Liver (tissue), 9 donors: ENCODE data around the gene KIAA1614. TPM values are rescaled to one million over a fixed set of nuclear protein-coding genes. Genes with fewer than 3 reads are reported as not detected.

Source experiments
- DNase-seq: peaks from one replicate; pipeline ENCODE4 v3.0.0-alpha.2; 2017; ENCODE audit warnings: low spot score
- H3K27ac ChIP-seq, 2 donors: one replicate each; pipeline ENCODE4 v1.7.0; 2013; ENCODE audit warnings: inconsistent platforms in 2 of 2, low read length in 2 of 2, control low read depth in 1 of 2, low read depth in 1 of 2, mild to moderate bottlenecking in 1 of 2
- H3K27me3 ChIP-seq, 4 donors: one replicate each; pipeline versions ENCODE4 v1.6.1 to v1.7.0; 2013; ENCODE audit warnings: low read length in 3 of 4, inconsistent platforms in 1 of 4, mild to moderate bottlenecking in 1 of 4, moderate library complexity in 1 of 4; ENCODE audit not compliant: control insufficient read depth in 4 of 4, insufficient read depth in 4 of 4
- H3K36me3 ChIP-seq, 4 donors: one replicate each; pipeline versions ENCODE4 v1.6.1 to v1.7.0; 2013; ENCODE audit warnings: low read length in 3 of 4, mild to moderate bottlenecking in 3 of 4, low read depth in 1 of 4, moderate library complexity in 1 of 4; ENCODE audit not compliant: control insufficient read depth in 4 of 4, insufficient read depth in 3 of 4
- H3K4me1 ChIP-seq, 4 donors: one replicate each; pipeline versions ENCODE4 v1.6.1 to v1.7.0; 2013; ENCODE audit warnings: low read length in 3 of 4, mild to moderate bottlenecking in 3 of 4, moderate library complexity in 1 of 4; ENCODE audit not compliant: control insufficient read depth in 4 of 4, insufficient read depth in 4 of 4
- H3K4me3 ChIP-seq, 3 donors: one replicate each; pipeline versions ENCODE4 v1.6.1 to v1.7.0; 2013; ENCODE audit warnings: low read length in 3 of 3, control low read depth in 1 of 3, low read depth in 1 of 3, mild to moderate bottlenecking in 1 of 3
- H3K9ac ChIP-seq, 2 donors: one replicate each; pipeline ENCODE4 v1.7.0; 2013; ENCODE audit warnings: low read length in 2 of 2, mild to moderate bottlenecking in 2 of 2, moderate library complexity in 2 of 2, control low read depth in 1 of 2, low read depth in 1 of 2
- H3K9me3 ChIP-seq, 4 donors: one replicate each; pipeline versions ENCODE4 v1.6.1 to v1.7.0; 2013; ENCODE audit warnings: low read length in 3 of 4; ENCODE audit not compliant: control insufficient read depth in 4 of 4
- CTCF ChIP-seq: fragments of 150-350 bp; IDR thresholded peaks from 2 replicates; pipeline ENCODE4 v1.5.1; 2017; ENCODE audit warnings: improper control_type of control experiment, low read depth, low read length; ENCODE audit not compliant: missing input control
- EGR1 ChIP-seq, 2 donors: IDR thresholded peaks; 2 replicates each; pipeline ENCODE4 v1.6.1; 2016 to 2018; ENCODE audit warnings: antibody characterized with exemption in 2 of 2, low read depth in 2 of 2
- FOXA2 ChIP-seq: IDR thresholded peaks from 2 replicates; pipeline ENCODE4 v1.6.1; 2016; ENCODE audit warnings: antibody characterized with exemption
- GABPA ChIP-seq, 2 donors: IDR thresholded peaks in 1 of 2; conservative IDR thresholded peaks in 1 of 2; 2 replicates each; pipeline ENCODE4 v1.6.1; 2016; ENCODE audit warnings: antibody characterized with exemption in 2 of 2, mild to moderate bottlenecking in 1 of 2, moderate library complexity in 1 of 2
- HNF4A ChIP-seq, 2 donors: conservative IDR thresholded peaks; 2 replicates each; pipeline ENCODE4 v1.6.1; 2016; ENCODE audit warnings: antibody characterized with exemption in 2 of 2, mild to moderate bottlenecking in 2 of 2
- JUND ChIP-seq, 2 donors: IDR thresholded peaks; 2 replicates each; pipeline ENCODE4 v1.6.1; 2016; ENCODE audit warnings: antibody characterized with exemption in 2 of 2
- MAX ChIP-seq: IDR thresholded peaks from 2 replicates; pipeline ENCODE4 v1.6.1; 2016; ENCODE audit warnings: antibody characterized with exemption
- NR2F2 ChIP-seq: IDR thresholded peaks from 2 replicates; pipeline ENCODE4 v1.6.1; 2016; ENCODE audit warnings: antibody characterized with exemption
- RAD21 ChIP-seq, 2 donors: IDR thresholded peaks; 2 replicates each; pipeline ENCODE4 v1.6.1; 2016; ENCODE audit warnings: antibody characterized with exemption in 2 of 2, mild to moderate bottlenecking in 2 of 2
- REST ChIP-seq: IDR thresholded peaks from 2 replicates; pipeline ENCODE4 v1.6.1; 2016; ENCODE audit warnings: antibody characterized with exemption, mild to moderate bottlenecking
- RXRA ChIP-seq, 2 donors: IDR thresholded peaks; 2 replicates each; pipeline ENCODE4 v1.6.1; 2017 to 2018; ENCODE audit warnings: antibody characterized with exemption in 2 of 2, mild to moderate bottlenecking in 1 of 2
- SP1 ChIP-seq: IDR thresholded peaks from 2 replicates; pipeline ENCODE4 v1.6.1; 2018; ENCODE audit warnings: antibody characterized with exemption, mild to moderate bottlenecking
- TAF1 ChIP-seq: conservative IDR thresholded peaks from 2 replicates; pipeline ENCODE4 v1.6.1; 2016; ENCODE audit warnings: antibody characterized with exemption, mild to moderate bottlenecking
- YY1 ChIP-seq: IDR thresholded peaks from 2 replicates; pipeline ENCODE4 v1.6.1; 2016; ENCODE audit warnings: antibody characterized with exemption, mild to moderate bottlenecking
- WGBS: extraction: QIAGEN DNeasy Blood & Tissue Kit; methylation state at CpG from one replicate; pipeline ENCODE4 v1.1.7; 2013; 5-methylcytosine and 5-hydroxymethylcytosine counted together
- polyA plus RNA-seq, 2 donors: library from polyadenylated mRNA; stranded (reverse) in 1 of 2; unstranded in 1 of 2; fragments of 200-250 nt in 1 of 2; fragments of >200 nt in 1 of 2; fragmentation: Nextera tagmentation in 1 of 2; extraction: Ambion mirVana in 1 of 2; gene quantifications; one replicate each; pipeline versions ENCODE4 v1.2.1 to v1.2.3, GENCODE V29; 2013 to 2015
- total RNA-seq, 2 donors: library from RNA; depleted of rRNA; stranded (reverse); fragments of >200 nt; gene quantifications; one replicate each; pipeline ENCODE4 v1.2.3, GENCODE V29; 2014
- TF ChIP-seq, protein P1 (sequence below): IDR thresholded peaks from 2 replicates; pipeline ENCODE4 v1.6.1; 2016; ENCODE audit warnings: antibody characterized with exemption
- donor health status: healthy.
- donor health status: healthy.
- donor health status: healthy.
- donor health status: healthy.
- donor health status: healthy.

Gene KIAA1614
- total and polyA plus RNA-seq, 4 donors = 0.21 to 1.1 (median 0.40) TPM

DNA sequence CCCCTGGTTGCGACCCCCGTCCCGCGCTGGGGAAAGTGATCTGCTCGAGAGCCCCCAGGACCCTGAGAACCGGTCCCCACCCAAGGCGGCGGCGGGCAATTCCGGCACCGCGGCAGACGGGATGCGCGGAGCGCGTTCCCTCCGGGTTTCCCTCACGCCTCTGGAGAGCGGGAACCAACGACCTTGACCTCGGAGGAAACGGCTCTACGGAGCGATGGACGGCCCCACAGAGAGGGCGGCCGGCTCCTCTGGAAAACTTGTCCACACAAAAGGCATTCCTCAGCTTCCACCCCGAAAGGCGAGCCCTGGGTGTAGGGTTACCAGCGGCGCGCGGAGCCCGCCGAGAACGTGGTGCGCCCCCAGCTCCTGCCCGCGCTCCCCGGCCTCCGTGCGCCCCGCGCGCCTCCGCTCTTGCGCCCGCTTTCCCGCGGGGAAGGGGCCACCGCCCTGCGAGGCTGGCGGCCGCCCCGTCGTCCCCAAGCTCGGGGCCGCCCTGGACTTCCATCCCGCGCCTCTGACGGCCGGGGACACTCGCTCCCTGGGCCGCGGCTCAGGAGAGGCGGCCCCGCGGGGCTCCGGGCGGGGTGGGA, 391 bp upstream of the KIAA1614 start:
- H3K9ac ChIP-seq = no peak overlapping the region
- no peak for DNase-seq
- WGBS = 3% methylated on average over 71 of the region's 71 CpGs

More for the DNA sequence above, 391 bp upstream of the KIAA1614 start:
- no peak for TF ChIP-seq HNF4A (conservative IDR thresholded peaks at IDR 0.05)
- TF ChIP-seq SP1 = no peak
- TF ChIP-seq EGR1 (IDR thresholded peaks at IDR 0.05; ENCODE audit: low read depth in 2 of 2) = no peak
- no peak for TF ChIP-seq MAX
- TF ChIP-seq YY1 = no peak
- TF ChIP-seq, protein P1, sequence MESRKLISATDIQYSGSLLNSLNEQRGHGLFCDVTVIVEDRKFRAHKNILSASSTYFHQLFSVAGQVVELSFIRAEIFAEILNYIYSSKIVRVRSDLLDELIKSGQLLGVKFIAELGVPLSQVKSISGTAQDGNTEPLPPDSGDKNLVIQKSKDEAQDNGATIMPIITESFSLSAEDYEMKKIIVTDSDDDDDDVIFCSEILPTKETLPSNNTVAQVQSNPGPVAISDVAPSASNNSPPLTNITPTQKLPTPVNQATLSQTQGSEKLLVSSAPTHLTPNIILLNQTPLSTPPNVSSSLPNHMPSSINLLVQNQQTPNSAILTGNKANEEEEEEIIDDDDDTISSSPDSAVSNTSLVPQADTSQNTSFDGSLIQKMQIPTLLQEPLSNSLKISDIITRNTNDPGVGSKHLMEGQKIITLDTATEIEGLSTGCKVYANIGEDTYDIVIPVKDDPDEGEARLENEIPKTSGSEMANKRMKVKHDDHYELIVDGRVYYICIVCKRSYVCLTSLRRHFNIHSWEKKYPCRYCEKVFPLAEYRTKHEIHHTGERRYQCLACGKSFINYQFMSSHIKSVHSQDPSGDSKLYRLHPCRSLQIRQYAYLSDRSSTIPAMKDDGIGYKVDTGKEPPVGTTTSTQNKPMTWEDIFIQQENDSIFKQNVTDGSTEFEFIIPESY = no peak
- no peak for TF ChIP-seq REST
- no peak for TF ChIP-seq NR2F2
- no peak for TF ChIP-seq RAD21 (IDR thresholded peaks at IDR 0.05)
- TF ChIP-seq GABPA (IDR thresholded peaks at IDR 0.05 in 1 of 2, conservative IDR thresholded peaks at IDR 0.05 in 1 of 2) = no peak
- TF ChIP-seq FOXA2 = no peak
- TF ChIP-seq JUND (IDR thresholded peaks at IDR 0.05) = no peak
- no peak for TF ChIP-seq RXRA (IDR thresholded peaks at IDR 0.05)
- TF ChIP-seq TAF1 = no peak
- no peak for TF ChIP-seq CTCF
- H3K9me3 ChIP-seq = no peaks in the 10 kb centered on the region
- H3K4me3 ChIP-seq = peak overlapping the region in 1 of 3 donors; percentile 57
- H3K27me3 ChIP-seq = peaks cover 0 to 2% (median 0%) of the 10 kb centered on the region in 4 donors
- H3K36me3 ChIP-seq = no peaks in the 10 kb centered on the region
- peaks cover 3 to 14% (median 9%) of the 10 kb centered on the region in 4 donors for H3K4me1 ChIP-seq
- peak overlapping the region; percentile 19 to 28 for H3K27ac ChIP-seq
